ENCODE results near the gene FBH1.

DNA sequence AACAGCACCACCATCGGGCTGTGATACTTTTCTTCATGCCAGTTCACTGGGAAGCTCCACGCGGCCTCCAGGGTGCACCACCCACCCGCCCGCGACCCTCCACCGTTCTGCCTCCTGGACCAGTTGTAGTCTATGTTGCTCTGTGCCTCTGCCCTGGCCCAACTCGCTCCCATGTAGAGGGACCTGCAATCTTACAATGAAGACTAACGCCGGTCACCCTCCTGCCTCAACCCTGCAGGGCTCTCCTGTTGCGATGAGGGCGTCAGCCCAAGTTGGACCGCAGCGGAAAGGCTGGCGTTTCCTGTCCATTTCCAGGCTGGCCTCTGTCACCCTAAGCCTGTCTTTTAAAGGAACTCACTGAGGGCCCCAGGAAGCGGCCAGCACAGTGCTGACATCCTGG is 52.4 kb downstream of the FBH1 start:
- TF ChIP-seq POLR2A (IDR thresholded peaks at IDR 0.05; ENCODE audit: low read depth, low read length) (no peak), RFX5 (IDR thresholded peaks at IDR 0.05; ENCODE audit: low read depth, low read length) (no peak), NFIC (IDR thresholded peaks at IDR 0.05; ENCODE audit: low read depth, low read length) (no peak), NR2F1 (conservative IDR thresholded peaks at IDR 0.05) (no peak), EZH2 (IDR thresholded peaks at IDR 0.05; ENCODE audit: borderline replicate concordance, control insufficient read depth, low read depth, low read length) (no peak), CREM (IDR thresholded peaks at IDR 0.05; ENCODE audit: low read depth) (no peak), RBBP5 (conservative IDR thresholded peaks at IDR 0.05) (no peak)
- TF ChIP-seq, protein P1, sequence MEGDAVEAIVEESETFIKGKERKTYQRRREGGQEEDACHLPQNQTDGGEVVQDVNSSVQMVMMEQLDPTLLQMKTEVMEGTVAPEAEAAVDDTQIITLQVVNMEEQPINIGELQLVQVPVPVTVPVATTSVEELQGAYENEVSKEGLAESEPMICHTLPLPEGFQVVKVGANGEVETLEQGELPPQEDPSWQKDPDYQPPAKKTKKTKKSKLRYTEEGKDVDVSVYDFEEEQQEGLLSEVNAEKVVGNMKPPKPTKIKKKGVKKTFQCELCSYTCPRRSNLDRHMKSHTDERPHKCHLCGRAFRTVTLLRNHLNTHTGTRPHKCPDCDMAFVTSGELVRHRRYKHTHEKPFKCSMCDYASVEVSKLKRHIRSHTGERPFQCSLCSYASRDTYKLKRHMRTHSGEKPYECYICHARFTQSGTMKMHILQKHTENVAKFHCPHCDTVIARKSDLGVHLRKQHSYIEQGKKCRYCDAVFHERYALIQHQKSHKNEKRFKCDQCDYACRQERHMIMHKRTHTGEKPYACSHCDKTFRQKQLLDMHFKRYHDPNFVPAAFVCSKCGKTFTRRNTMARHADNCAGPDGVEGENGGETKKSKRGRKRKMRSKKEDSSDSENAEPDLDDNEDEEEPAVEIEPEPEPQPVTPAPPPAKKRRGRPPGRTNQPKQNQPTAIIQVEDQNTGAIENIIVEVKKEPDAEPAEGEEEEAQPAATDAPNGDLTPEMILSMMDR (IDR thresholded peaks at IDR 0.05 in 2 of 3, conservative IDR thresholded peaks at IDR 0.05 in 1 of 3; ENCODE audit: control insufficient read depth in 2 of 3, extremely low read depth in 1 of 3, insufficient read depth in 1 of 3, low read depth in 3 of 3, low read length in 3 of 3), result no peak
- TF ChIP-seq, protein P2, sequence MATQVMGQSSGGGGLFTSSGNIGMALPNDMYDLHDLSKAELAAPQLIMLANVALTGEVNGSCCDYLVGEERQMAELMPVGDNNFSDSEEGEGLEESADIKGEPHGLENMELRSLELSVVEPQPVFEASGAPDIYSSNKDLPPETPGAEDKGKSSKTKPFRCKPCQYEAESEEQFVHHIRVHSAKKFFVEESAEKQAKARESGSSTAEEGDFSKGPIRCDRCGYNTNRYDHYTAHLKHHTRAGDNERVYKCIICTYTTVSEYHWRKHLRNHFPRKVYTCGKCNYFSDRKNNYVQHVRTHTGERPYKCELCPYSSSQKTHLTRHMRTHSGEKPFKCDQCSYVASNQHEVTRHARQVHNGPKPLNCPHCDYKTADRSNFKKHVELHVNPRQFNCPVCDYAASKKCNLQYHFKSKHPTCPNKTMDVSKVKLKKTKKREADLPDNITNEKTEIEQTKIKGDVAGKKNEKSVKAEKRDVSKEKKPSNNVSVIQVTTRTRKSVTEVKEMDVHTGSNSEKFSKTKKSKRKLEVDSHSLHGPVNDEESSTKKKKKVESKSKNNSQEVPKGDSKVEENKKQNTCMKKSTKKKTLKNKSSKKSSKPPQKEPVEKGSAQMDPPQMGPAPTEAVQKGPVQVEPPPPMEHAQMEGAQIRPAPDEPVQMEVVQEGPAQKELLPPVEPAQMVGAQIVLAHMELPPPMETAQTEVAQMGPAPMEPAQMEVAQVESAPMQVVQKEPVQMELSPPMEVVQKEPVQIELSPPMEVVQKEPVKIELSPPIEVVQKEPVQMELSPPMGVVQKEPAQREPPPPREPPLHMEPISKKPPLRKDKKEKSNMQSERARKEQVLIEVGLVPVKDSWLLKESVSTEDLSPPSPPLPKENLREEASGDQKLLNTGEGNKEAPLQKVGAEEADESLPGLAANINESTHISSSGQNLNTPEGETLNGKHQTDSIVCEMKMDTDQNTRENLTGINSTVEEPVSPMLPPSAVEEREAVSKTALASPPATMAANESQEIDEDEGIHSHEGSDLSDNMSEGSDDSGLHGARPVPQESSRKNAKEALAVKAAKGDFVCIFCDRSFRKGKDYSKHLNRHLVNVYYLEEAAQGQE (IDR thresholded peaks at IDR 0.05; ENCODE audit: low read depth, low read length), result no peak

Data from GM12878 (cell line).